Spinal cord (tissue), 10 donors: Measurements from ENCODE around the gene WEE2. TPM values are rescaled to one million over a fixed set of nuclear protein-coding genes. Genes with fewer than 3 reads are reported as not detected.

Experiments used
- DNase-seq, 6 donors: peaks; one replicate each; pipeline versions ENCODE4 v3.0.0 to v3.0.0-alpha.2; 2013 to 2015; ENCODE audit warnings: low spot score in 6 of 6, low read depth in 4 of 6
- H3K27ac ChIP-seq: one replicate; pipeline ENCODE4 v1.5.1; 2013; ENCODE audit warnings: low read depth, low read length, control low read depth
- H3K27me3 ChIP-seq: one replicate; pipeline ENCODE4 v1.6.1; 2013; ENCODE audit warnings: low read length; ENCODE audit not compliant: control insufficient read depth, insufficient read depth
- H3K36me3 ChIP-seq: one replicate; pipeline ENCODE4 v1.6.1; 2013; ENCODE audit warnings: low read length; ENCODE audit not compliant: control insufficient read depth, insufficient read depth
- H3K4me1 ChIP-seq: one replicate; pipeline ENCODE4 v1.6.1; 2013; ENCODE audit warnings: low read length; ENCODE audit not compliant: control insufficient read depth, insufficient read depth
- H3K4me3 ChIP-seq: one replicate; pipeline ENCODE4 v1.5.1; 2013; ENCODE audit warnings: low read depth, low read length, control low read depth
- H3K9me3 ChIP-seq: one replicate; pipeline ENCODE4 v1.6.1; 2013; ENCODE audit warnings: low read length; ENCODE audit not compliant: control insufficient read depth, insufficient read depth
- WGBS: methylation state at CpG from one replicate; pipeline ENCODE4 v1.1.5; 2013; ENCODE audit warnings: missing lambda C conversion rate; ENCODE audit not compliant: insufficient coverage; 5-methylcytosine and 5-hydroxymethylcytosine counted together
- polyA plus RNA-seq, 2 donors: library from polyadenylated mRNA; unstranded; fragments of 120-200 nt; gene quantifications; one replicate each; pipeline ENCODE4 v1.2.1, GENCODE V29; 2013; ENCODE audit not compliant: insufficient read length in 2 of 2
- total RNA-seq, 2 donors: library from RNA; depleted of rRNA in 1 of 2; stranded (reverse); fragments of 120-200 nt in 1 of 2; fragments of >200 nt in 1 of 2; gene quantifications; one replicate each; pipeline versions ENCODE4 v1.2.3 to v1.2.4, GENCODE V29; 2013 to 2014
- donor health status: healthy.

Gene WEE2
- total and polyA plus RNA-seq, 4 donors, result 0.22 to 0.57 (median 0.41) TPM

DNA sequence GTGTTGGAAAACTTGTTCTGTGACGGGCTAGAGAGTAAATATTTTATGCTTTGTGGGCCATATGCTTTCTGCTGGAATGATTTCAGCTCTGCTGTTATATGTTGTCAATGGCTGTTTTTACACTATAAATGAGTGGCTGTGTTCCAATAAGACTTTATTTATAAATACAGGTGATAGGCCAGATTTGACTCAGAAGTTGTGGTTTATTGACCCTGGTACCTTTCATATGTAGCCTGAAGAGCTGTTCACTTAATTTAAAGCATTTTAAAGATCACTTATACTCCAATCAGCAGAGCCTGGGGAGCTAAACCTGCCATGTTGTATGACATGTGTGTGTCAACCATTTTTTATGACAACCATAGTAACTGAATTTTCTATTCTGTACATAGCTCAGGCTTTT, 20.9 kb downstream of the WEE2 start:
- no peaks in the 10 kb centered on the region for H3K9me3 ChIP-seq
- no peaks in the 10 kb centered on the region for H3K4me1 ChIP-seq
- no peaks in the 10 kb centered on the region for H3K27me3 ChIP-seq
- DNase-seq, result peak in 1 of 6 donors; percentile 24
- no peaks in the 10 kb centered on the region for H3K36me3 ChIP-seq
- H3K27ac ChIP-seq, result no peak overlapping the region
- WGBS, result no CpG with 5 or more reads among the region's 1 CpG
- no peak overlapping the region for H3K4me3 ChIP-seq

DNA sequence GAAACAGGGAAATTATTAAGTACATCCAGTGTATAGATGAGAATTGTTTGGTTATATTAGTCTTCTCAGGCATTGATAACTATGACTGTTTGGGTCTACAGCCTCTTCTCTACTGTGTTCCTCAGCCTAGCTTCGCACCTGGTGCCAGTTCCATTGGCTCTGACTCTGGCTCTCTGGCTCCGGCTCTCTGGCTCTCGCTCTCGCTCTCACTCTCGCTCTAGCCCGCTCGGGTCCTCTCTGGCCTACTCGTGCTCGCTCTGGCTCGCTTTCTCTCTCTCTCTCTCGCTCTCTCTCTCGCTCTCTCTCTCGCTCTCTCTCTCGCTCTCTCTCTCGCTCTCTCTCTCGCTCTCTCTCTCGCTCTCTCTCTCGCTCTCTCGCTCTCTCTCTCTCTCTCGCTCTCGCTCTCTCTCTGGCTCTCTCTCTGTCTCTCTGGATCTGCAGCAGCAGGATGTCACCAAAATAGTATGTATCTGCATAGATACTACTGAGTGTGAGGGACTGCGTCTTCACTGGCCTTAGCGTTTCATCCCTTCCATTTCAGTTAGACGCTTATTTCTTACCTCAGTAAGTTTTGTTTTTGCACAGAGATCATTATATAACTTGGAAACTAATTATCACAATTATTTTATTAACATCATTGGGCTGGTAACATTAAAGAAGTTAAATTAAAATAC, 23.5 kb downstream of the WEE2 start:
- H3K36me3 ChIP-seq, result no peaks in the 10 kb centered on the region
- H3K27ac ChIP-seq, result no peak overlapping the region
- WGBS, result 70% methylated on average over 13 of the region's 24 CpGs
- peak in 2 of 6 donors; percentile 12 to 23 for DNase-seq
- no peak overlapping the region for H3K4me3 ChIP-seq
- H3K4me1 ChIP-seq, result no peaks in the 10 kb centered on the region
- no peaks in the 10 kb centered on the region for H3K9me3 ChIP-seq
- H3K27me3 ChIP-seq, result no peaks in the 10 kb centered on the region

DNA sequence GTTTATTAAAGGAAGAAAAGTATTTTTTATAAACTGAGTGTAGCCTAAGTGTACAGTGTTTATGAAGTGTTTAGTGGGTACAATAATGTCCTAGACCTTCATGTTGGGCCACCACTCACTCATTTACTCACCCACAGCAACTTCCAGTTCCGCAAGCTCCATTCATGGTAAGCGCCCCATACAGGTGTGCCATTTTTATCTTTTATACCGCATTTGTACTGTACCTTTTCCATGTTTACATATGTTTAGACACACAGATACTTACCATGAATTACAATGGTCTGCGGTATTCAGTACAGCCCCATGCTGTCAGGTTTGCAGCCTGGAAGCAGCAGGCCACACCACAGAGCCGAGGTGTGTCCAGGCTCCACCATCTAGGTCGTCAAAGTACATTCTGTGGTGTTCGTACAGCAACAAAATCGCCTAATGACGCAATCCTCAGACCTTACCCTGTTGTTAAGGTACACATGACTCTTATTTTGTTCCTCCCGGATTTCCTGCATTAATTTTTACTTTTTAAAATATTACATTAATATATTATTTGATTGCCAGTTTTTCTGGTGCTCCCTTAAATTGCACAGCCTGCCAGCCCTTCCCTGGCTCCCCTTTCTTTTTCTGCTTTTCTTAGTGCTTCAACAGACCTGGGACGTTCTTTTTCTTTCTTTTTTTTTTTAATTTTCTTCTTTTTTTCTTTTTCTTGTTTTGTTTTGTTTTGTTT, 29.1 kb downstream of the WEE2 start:
- no peak for DNase-seq
- H3K27ac ChIP-seq, result peak overlapping the region; percentile 78

DNA sequence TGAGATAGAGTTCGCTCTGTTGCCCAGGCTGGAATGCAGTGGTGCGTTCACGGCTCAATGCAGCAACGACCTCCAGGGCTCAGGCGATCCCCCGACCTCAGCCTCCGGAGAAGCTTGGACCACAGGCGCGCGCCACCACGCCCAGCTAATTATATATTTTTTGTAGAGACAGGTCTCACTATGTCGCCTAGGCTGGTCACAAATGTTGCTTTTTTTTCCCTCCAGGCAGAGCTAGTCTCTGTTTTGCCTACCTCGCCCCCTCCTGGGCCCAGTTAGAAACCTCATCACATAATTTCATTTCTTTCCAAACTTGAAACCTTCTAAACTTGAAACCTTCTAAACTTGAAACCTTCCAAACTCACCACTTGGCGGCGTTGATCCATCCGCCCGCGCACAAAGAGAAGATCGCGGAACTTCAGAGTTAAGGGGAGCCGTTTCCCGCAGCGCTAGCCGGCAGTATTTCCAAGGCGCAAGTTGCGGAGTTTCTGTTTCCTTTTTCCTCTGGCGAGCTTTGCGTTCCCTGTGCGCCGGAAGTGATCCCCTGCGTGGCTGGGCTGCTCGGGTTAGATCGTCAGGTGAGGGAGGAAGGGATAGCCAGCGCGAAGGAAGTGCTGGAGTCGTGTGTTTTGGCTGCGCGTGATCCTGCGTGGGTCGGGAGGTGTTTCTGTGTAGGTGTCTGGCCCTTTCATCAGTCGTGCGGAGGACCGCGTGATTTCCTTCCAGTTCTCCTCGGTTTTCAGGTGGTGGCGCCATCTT, 29.9 kb downstream of the WEE2 start, which contains the start of gene SSBP1:
SSBP1 (plus strand) TSS at position 523 of the 756 bp plus-strand sequence. CDS start 809 bp downstream, outside the sequence.
- H3K27ac ChIP-seq, result peak within 1 kb of the TSS; percentile 78
- peak within 1 kb of the TSS; percentile 96 for H3K4me3 ChIP-seq
- H3K36me3 ChIP-seq, result peaks cover 4% of the 10 kb centered on the region
- no peaks in the 10 kb centered on the region for H3K27me3 ChIP-seq
- WGBS, result under 1% methylated on average over 41 of the region's 46 CpGs
- H3K4me1 ChIP-seq, result peaks cover 9% of the 10 kb centered on the region
- DNase-seq, result peak; percentile 91 to 99 (median 94)
- H3K9me3 ChIP-seq, result no peaks in the 10 kb centered on the region

More for the DNA sequence above, 29.1 kb downstream of the WEE2 start:
- WGBS, result 89% methylated on average over 7 of the region's 11 CpGs
- Histone ChIP-seq H3K27me3 (no peaks in the 10 kb centered on the region), H3K4me3 (peak overlapping the region; percentile 96), H3K36me3 (no peaks in the 10 kb centered on the region), H3K4me1 (peaks cover 9% of the 10 kb centered on the region), H3K9me3 (no peaks in the 10 kb centered on the region)

DNA sequence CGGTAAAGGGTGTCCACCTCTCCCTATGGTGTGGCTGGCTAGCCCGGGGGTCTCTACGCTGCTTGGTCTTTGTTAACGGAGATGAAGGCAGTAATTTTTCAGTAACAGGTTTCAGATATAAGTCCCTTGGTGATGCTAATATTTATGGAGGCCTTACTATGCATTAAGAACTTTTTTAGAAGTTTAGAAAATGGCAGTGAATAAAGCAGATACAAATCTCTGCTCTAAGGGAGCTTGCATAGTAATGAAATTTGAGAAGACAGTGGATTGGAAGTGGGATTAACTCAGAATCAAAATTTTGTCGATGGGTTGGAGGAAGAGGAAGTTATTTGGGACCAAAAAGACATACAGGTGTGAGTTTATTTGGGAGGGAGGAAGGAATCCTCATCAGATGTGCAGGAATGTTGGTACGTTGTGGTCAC, 30.4 kb downstream of the WEE2 start:
- Histone ChIP-seq H3K36me3 (peaks cover 6% of the 10 kb centered on the region), H3K9me3 (no peaks in the 10 kb centered on the region), H3K27me3 (no peaks in the 10 kb centered on the region), H3K27ac (peak overlapping the region; percentile 78), H3K4me1 (peaks cover 9% of the 10 kb centered on the region), H3K4me3 (peak overlapping the region; percentile 96)
- no peak for DNase-seq
- WGBS, result 0% methylated on average over 2 of the region's 6 CpGs

DNA sequence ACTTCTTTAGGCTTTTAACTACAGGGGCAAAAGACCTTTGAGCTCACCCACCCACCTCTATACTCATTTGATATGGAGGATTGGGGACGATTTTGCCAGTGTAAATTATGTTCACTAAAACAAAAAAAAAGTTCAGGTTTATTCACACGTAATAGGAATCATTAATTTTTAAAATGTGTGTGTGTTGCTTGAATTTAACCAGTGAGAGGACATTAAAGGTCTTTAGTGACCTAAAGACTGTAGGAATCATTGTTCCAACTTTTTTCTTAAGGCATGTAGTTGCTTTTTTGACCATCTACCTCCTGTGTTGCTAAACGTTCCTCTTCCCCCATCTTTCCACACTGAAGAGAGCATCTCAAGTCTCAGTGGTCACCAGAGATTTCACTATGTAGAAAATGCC, 31.1 kb downstream of the WEE2 start:
- peaks cover 6% of the 10 kb centered on the region for H3K36me3 ChIP-seq
- H3K4me1 ChIP-seq, result peaks cover 9% of the 10 kb centered on the region
- WGBS, result 100% methylated on average over 1 of the region's 3 CpGs
- H3K27me3 ChIP-seq, result no peaks in the 10 kb centered on the region
- H3K4me3 ChIP-seq, result peak overlapping the region; percentile 96
- DNase-seq, result no peak
- no peak overlapping the region for H3K27ac ChIP-seq
- H3K9me3 ChIP-seq, result no peaks in the 10 kb centered on the region

DNA sequence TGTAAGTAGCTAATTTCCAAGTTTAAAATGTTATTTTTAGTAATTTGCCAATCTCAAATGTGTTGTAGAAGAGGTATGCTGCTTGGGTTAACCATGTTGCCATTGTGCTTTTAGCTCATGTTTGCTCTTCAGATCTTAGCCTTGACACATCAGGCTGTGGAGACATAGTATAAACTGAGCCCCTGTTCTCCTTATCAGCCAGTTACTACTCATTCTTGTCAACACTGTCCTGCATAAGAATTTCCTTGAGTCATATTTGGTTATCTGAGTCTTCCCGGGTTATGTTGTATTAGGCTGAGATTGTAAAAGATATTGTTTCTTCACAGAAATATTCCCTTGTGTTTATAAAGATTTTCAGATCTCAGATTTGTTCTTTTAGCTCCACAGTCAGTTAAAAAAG, 34.1 kb downstream of the WEE2 start:
- no CpG with 5 or more reads among the region's 1 CpG for WGBS
- no peaks in the 10 kb centered on the region for H3K27me3 ChIP-seq
- no peak overlapping the region for H3K4me3 ChIP-seq
- no peak overlapping the region for H3K27ac ChIP-seq
- peaks cover 12% of the 10 kb centered on the region for H3K36me3 ChIP-seq
- DNase-seq, result no peak
- H3K4me1 ChIP-seq, result peaks cover 7% of the 10 kb centered on the region
- H3K9me3 ChIP-seq, result no peaks in the 10 kb centered on the region

DNA sequence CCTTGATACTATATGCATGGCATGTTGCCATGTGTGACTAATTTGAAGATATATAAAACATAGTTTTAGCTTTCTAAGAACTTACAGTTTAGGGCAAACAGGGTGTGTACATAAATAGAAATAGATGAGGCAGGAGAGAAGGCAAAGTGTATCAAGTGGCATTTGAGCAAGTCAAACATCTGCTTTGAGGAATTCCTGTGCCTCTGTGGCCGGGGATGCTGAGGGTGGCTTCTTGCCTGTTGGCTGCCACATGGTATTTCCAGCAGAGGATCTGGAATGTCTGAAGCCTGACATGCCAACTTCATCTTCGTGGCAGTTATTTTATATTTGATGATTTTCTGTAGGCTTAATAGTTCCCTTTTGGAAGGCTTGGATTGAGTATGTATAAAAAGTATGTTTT, 36.0 kb downstream of the WEE2 start:
- Histone ChIP-seq H3K9me3 (no peaks in the 10 kb centered on the region), H3K4me1 (no peaks in the 10 kb centered on the region), H3K27ac (no peak overlapping the region), H3K36me3 (peaks cover 12% of the 10 kb centered on the region), H3K4me3 (no peak overlapping the region), H3K27me3 (no peaks in the 10 kb centered on the region)
- 90% methylated on average over 2 of the region's 2 CpGs for WGBS
- no peak for DNase-seq

DNA sequence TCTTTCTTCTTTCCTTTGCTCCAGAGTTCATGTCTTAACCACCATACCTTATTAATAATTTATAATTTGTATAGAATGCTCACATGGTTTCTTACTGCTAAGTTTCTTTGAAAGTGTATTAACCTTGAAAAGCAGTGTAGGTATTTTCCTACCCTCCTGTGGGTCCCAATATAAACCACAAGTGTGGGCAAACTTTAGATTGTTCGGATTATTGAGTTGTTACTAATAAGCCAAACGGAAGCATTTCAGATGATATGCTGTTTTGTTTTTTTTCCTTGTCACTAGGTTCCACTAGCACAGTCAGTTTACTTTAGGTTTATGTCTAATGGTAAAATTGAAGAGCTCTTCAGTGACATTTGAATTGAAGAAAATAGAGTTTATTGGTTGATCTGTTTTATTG, 40.2 kb downstream of the WEE2 start:
- Histone ChIP-seq H3K4me1 (no peaks in the 10 kb centered on the region), H3K4me3 (no peak overlapping the region), H3K27me3 (no peaks in the 10 kb centered on the region), H3K27ac (no peak overlapping the region), H3K9me3 (peaks cover 2% of the 10 kb centered on the region), H3K36me3 (peaks cover 17% of the 10 kb centered on the region)
- no CpG with 5 or more reads among the region's 2 CpGs for WGBS
- no peak for DNase-seq
